Inflammatory macrophage (primary cell): ENCODE measurements around the gene CSF1R.

Experiments
- DNase-seq, 2 donors: peaks; one replicate each; pipeline ENCODE4 v3.0.0-alpha.2; 2020 to 2022

The CSF1R gene

GRCh38 chr5:150120617-150121447, 34.5 kb upstream of the CSF1R start:
- DNase-seq: no peak

GRCh38 chr5:150120062-150120441, 33.7 kb upstream of the CSF1R start:
- no peak for DNase-seq

- peak in 1 of 2 donors; percentile 26 for DNase-seq
These were observed 33.2 kb upstream of the CSF1R start for GRCh38 chr5:150119421-150120061.

GRCh38 chr5:150118561-150119229, 32.3 kb upstream of the CSF1R start:
- no peak for DNase-seq

- no peak for DNase-seq
These were observed 31.7 kb upstream of the CSF1R start for GRCh38 chr5:150117945-150118560.

GRCh38 chr5:150116667-150117400, 30.5 kb upstream of the CSF1R start:
- DNase-seq: no peak

- DNase-seq: no peak
These were observed 28.5 kb upstream of the CSF1R start for GRCh38 chr5:150114773-150115408.

- DNase-seq: no peak
These were observed 27.8 kb upstream of the CSF1R start for GRCh38 chr5:150114102-150114641.

GRCh38 chr5:150113047-150113744, 26.8 kb upstream of the CSF1R start:
- peak in 1 of 2 donors; percentile 31 for DNase-seq

GRCh38 chr5:150112201-150113046, 26.1 kb upstream of the CSF1R start:
- DNase-seq: peak; percentile 75 to 91

GRCh38 chr5:150111122-150111521, 24.8 kb upstream of the CSF1R start:
- no peak for DNase-seq

- no peak for DNase-seq
These were observed 23.6 kb upstream of the CSF1R start for GRCh38 chr5:150109921-150110320.

- no peak for DNase-seq
These were observed 22.6 kb upstream of the CSF1R start for GRCh38 chr5:150108711-150109514.

GRCh38 chr5:150107909-150108447, 21.6 kb upstream of the CSF1R start:
- DNase-seq: peak in 1 of 2 donors; percentile 44

GRCh38 chr5:150106674-150107426, 20.5 kb upstream of the CSF1R start:
- peak; percentile 8 to 47 for DNase-seq

- DNase-seq: peak; percentile 89 to 97
These were observed 19.7 kb upstream of the CSF1R start for GRCh38 chr5:150105928-150106615.

- no peak for DNase-seq
These were observed 18.2 kb upstream of the CSF1R start for GRCh38 chr5:150104550-150104870.
